DND-41 (cell line): ENCODE measurements around the gene OGG1.

Experiments used
- ATAC-seq: fragments of 200-7000 bp; cut with Tn5 transposase; 3 replicates; pipeline ENCODE4 v1.9.1; 2021; ENCODE audit warnings: low read depth; ENCODE audit not compliant: insufficient read depth
- DNase-seq: peaks from one replicate; pipeline ENCODE4 v3.0.0-alpha.2; 2020
- H2AFZ ChIP-seq: 2 replicates; pipeline ENCODE4 v1.6.0; 2012; ENCODE audit warnings: low read depth, low read length
- H3K27ac ChIP-seq: 2 replicates; pipeline ENCODE4 v1.5.1; 2012; ENCODE audit warnings: low read length, inconsistent platforms
- H3K27me3 ChIP-seq: fragments of 200-600 bp; sonication (generic); 2 replicates; pipeline ENCODE4 v1.6.0; 2012; ENCODE audit warnings: low read length, mild to moderate bottlenecking, inconsistent platforms; ENCODE audit not compliant: insufficient read depth, poor library complexity
- H3K36me3 ChIP-seq: 2 replicates; pipeline ENCODE4 v1.5.1; 2012; ENCODE audit warnings: low read length, inconsistent platforms; ENCODE audit not compliant: insufficient read depth
- H3K4me1 ChIP-seq: 2 replicates; pipeline ENCODE4 v1.5.1; 2012; ENCODE audit warnings: mild to moderate bottlenecking, low read length; ENCODE audit not compliant: insufficient read depth
- H3K4me2 ChIP-seq: 2 replicates; pipeline ENCODE4 v1.6.0; 2012; ENCODE audit warnings: mild to moderate bottlenecking, moderate library complexity, low read length, inconsistent platforms; ENCODE audit not compliant: insufficient read depth
- H3K4me3 ChIP-seq, 2 experiments: fragments of 200-600 bp in 1 of 2; shearing (Covaris generic) in 1 of 2; 2 replicates each; pipeline ENCODE4 v1.5.1; 2012 to 2016; ENCODE audit warnings: inconsistent platforms in 2 of 2, low read length in 2 of 2, mild to moderate bottlenecking in 2 of 2, low read depth in 1 of 2, moderate library complexity in 1 of 2
- H3K79me2 ChIP-seq: 2 replicates; pipeline ENCODE4 v1.6.0; 2012; ENCODE audit warnings: low read length, inconsistent platforms; ENCODE audit not compliant: insufficient read depth
- H3K9ac ChIP-seq: 2 replicates; pipeline ENCODE4 v1.6.0; 2012; ENCODE audit warnings: low read depth, mild to moderate bottlenecking, inconsistent platforms, low read length, moderate library complexity
- H3K9me3 ChIP-seq: 2 replicates; pipeline ENCODE4 v1.5.1; 2012; ENCODE audit warnings: low read length, moderate library complexity, mild to moderate bottlenecking, inconsistent platforms; ENCODE audit not compliant: insufficient read depth, severe bottlenecking
- H4K20me1 ChIP-seq: 2 replicates; pipeline ENCODE4 v1.6.0; 2012; ENCODE audit warnings: low read length; ENCODE audit not compliant: insufficient read depth
- EZH2 ChIP-seq: IDR thresholded peaks from 3 replicates; pipeline ENCODE4 v1.6.1; 2012; ENCODE audit warnings: borderline replicate concordance, low read depth, mild to moderate bottlenecking, moderate library complexity, low read length, inconsistent platforms; ENCODE audit not compliant: severe bottlenecking
- TF ChIP-seq, protein P1 (sequence below): IDR thresholded peaks from 2 replicates; pipeline ENCODE4 v1.5.1; 2012; ENCODE audit warnings: borderline replicate concordance, low read length, moderate library complexity, mild to moderate bottlenecking; ENCODE audit not compliant: poor library complexity, severe bottlenecking; ENCODE audit errors: extremely low read depth

The OGG1 gene

DNA sequence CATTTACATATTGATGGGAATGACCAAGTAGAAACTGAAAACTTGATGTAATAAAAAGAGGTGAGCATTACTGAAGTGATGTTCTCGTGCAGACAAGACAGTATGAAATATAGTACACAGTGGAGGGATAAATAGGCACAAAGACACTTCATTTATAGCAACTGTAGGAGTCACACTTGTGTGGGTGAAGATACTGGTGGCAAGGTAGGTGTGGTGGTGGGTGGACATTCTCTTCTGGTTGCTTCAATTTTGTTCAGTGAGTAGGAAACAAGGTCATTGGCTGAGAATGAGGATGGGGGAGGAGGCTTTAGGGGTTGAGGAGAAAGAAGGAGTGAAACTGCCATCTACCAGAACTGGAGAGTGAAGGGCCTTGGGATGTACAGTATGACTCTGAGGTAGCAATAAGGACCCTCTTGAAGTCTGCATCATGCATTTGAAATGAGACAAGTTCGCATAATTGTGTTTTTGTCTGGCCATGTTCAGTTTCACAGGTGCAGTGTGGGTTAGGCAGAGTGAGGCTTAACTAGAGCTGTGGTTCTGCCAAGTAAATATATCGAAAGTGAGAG, 39.5 kb upstream of the OGG1 start:
- Histone ChIP-seq H3K4me2 (no peak overlapping the region), H4K20me1 (no peaks in the 10 kb centered on the region), H3K79me2 (no peaks in the 10 kb centered on the region), H3K4me1 (no peaks in the 10 kb centered on the region), H3K9ac (no peak overlapping the region), H3K27me3 (no peaks in the 10 kb centered on the region), H2AFZ (no peak overlapping the region), H3K9me3 (no peaks in the 10 kb centered on the region), H3K27ac (no peak overlapping the region), H3K36me3 (no peaks in the 10 kb centered on the region), H3K4me3 (no peak overlapping the region)
- TF ChIP-seq, protein P1, sequence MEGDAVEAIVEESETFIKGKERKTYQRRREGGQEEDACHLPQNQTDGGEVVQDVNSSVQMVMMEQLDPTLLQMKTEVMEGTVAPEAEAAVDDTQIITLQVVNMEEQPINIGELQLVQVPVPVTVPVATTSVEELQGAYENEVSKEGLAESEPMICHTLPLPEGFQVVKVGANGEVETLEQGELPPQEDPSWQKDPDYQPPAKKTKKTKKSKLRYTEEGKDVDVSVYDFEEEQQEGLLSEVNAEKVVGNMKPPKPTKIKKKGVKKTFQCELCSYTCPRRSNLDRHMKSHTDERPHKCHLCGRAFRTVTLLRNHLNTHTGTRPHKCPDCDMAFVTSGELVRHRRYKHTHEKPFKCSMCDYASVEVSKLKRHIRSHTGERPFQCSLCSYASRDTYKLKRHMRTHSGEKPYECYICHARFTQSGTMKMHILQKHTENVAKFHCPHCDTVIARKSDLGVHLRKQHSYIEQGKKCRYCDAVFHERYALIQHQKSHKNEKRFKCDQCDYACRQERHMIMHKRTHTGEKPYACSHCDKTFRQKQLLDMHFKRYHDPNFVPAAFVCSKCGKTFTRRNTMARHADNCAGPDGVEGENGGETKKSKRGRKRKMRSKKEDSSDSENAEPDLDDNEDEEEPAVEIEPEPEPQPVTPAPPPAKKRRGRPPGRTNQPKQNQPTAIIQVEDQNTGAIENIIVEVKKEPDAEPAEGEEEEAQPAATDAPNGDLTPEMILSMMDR = no peak
- TF ChIP-seq EZH2 = no peak
- no peak for DNase-seq
- no peak for ATAC-seq

DNA sequence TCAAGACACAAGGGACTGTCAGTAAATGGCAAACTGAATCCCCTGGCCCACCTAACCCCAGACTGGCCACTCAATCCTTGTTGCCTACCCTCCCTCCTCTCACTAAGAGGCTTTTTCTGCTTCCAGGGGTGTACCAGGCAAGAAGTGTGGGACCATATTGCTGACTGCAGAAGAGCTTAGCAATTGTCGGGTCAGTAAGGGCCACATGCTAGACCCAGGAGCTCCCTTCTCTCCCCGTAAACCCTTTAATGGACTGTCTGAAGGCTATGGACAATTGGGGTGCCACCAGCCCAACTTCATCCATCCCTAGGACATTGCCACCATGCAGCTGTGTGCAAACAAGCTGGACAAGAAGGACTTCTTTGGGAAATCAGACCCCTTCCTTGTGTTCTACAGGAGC, 37.3 kb upstream of the OGG1 start:
- no peaks in the 10 kb centered on the region for H3K27me3 ChIP-seq
- no peaks in the 10 kb centered on the region for H3K36me3 ChIP-seq
- H3K9me3 ChIP-seq = no peaks in the 10 kb centered on the region
- H4K20me1 ChIP-seq = no peaks in the 10 kb centered on the region
- ATAC-seq = no peak
- DNase-seq = no peak
- no peaks in the 10 kb centered on the region for H3K4me1 ChIP-seq
- H3K4me2 ChIP-seq = no peak overlapping the region
- H3K4me3 ChIP-seq = no peak overlapping the region
- H2AFZ ChIP-seq = no peak overlapping the region
- H3K9ac ChIP-seq = no peak overlapping the region
- no peaks in the 10 kb centered on the region for H3K79me2 ChIP-seq
- TF ChIP-seq, protein P1 = no peak
- no peak for TF ChIP-seq EZH2
- H3K27ac ChIP-seq = no peak overlapping the region

DNA sequence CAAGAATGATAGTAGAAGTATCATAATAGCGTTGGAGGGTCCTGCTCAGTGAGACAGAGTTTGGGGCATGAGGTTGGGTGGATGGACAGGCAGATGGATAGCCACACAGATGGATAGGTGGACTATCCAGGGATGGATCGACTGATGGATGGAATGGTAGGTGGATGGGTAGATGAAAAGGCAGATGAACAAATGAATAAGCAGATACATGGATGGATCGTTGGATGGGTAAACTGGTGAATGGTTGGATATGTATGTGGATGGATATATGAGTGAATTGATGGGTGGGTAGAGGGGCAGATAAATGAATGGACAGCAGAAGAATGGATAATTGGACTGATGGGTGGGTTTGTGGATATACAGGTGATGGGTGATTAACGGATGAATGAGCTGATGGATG, 36.6 kb upstream of the OGG1 start:
- H4K20me1 ChIP-seq = no peaks in the 10 kb centered on the region
- TF ChIP-seq, protein P1 = no peak
- TF ChIP-seq EZH2 = no peak
- H3K79me2 ChIP-seq = no peaks in the 10 kb centered on the region

DNA sequence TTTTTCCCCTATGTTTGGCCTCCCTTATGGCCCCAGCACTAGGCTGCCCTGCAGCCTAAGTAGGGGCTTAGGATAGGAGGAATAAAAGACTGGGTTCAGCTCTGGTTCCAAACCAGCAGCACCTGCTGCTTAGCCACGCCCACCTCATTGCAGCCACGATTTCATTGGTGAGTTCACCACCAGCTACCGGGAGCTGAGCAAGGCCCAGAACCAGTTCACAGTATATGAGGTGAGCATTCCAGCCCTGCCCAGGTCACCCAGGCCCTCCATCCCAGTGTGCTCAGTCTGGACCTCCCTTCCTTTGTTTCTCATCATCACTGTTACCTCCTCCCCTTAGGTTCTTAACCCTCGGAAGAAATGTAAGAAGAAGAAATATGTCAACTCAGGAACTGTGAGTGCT, 34.6 kb upstream of the OGG1 start:
- Histone ChIP-seq H3K9ac (no peak overlapping the region), H3K4me1 (no peaks in the 10 kb centered on the region), H3K27ac (no peak overlapping the region), H3K79me2 (no peaks in the 10 kb centered on the region), H2AFZ (no peak overlapping the region), H4K20me1 (no peaks in the 10 kb centered on the region), H3K9me3 (no peaks in the 10 kb centered on the region), H3K36me3 (no peaks in the 10 kb centered on the region), H3K4me2 (no peak overlapping the region), H3K27me3 (no peaks in the 10 kb centered on the region), H3K4me3 (no peak overlapping the region)
- ATAC-seq (no peak), DNase-seq (no peak)
- no peak for TF ChIP-seq EZH2
- TF ChIP-seq, protein P1 = no peak

More for the DNA sequence above, 36.6 kb upstream of the OGG1 start:
- no peak overlapping the region for H2AFZ ChIP-seq
- no peaks in the 10 kb centered on the region for H3K36me3 ChIP-seq
- no peak overlapping the region for H3K4me2 ChIP-seq
- H3K4me1 ChIP-seq = no peaks in the 10 kb centered on the region
- ATAC-seq = no peak
- no peak for DNase-seq
- no peak overlapping the region for H3K4me3 ChIP-seq
- no peak overlapping the region for H3K27ac ChIP-seq
- no peaks in the 10 kb centered on the region for H3K27me3 ChIP-seq
- H3K9ac ChIP-seq = no peak overlapping the region
- H3K9me3 ChIP-seq = no peaks in the 10 kb centered on the region
